Measurements from ENCODE around the gene TLE5.

The TLE5 gene

DNA sequence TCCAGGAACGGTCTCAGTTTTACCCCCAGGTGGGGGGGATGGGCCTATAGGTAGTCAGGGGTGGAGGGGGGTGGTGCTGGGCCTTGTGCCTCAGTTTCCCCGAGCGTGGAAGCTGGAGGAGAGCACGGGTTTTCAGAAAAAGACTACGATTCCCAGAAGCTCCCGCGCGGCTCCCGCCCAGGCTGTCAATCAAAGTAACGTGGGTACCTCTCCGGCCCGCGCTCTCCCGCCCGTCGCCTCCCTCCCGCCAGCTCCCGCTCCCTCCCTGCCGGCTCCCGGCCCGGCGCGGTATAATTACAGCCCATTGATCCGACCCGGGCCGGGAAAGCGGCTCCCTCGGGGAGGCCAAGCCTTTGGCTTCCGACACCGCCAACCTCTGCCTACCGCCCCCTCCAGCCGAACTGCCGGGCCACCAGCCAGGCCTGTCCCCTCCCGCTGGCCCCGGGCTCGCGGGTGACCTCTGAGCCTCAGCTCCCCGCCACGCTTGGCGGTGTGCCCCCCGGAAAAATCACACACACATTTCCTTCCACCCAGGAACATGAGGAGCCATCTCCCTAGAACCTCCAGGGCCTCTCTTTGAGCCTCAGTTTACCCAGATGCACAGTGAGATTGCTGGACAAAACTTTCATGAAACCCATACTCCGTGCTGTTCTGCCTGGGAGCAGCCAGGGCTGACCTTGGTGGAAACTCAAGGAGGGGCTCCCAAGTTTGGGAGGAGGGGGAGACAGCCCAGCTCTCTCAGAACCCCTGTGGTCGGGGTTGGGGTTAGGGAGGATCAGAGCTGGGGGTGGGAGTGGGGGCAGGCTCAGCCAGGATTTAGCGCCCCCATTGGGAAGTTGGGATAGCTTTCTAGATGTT lies 25.9 kb downstream of the TLE5 start:
- TF ChIP-seq, protein P1, sequence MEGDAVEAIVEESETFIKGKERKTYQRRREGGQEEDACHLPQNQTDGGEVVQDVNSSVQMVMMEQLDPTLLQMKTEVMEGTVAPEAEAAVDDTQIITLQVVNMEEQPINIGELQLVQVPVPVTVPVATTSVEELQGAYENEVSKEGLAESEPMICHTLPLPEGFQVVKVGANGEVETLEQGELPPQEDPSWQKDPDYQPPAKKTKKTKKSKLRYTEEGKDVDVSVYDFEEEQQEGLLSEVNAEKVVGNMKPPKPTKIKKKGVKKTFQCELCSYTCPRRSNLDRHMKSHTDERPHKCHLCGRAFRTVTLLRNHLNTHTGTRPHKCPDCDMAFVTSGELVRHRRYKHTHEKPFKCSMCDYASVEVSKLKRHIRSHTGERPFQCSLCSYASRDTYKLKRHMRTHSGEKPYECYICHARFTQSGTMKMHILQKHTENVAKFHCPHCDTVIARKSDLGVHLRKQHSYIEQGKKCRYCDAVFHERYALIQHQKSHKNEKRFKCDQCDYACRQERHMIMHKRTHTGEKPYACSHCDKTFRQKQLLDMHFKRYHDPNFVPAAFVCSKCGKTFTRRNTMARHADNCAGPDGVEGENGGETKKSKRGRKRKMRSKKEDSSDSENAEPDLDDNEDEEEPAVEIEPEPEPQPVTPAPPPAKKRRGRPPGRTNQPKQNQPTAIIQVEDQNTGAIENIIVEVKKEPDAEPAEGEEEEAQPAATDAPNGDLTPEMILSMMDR (IDR thresholded peaks at IDR 0.05): peak; percentile 6
- H3K9ac ChIP-seq: no peak overlapping the region
- H3K9me3 ChIP-seq (ENCODE audit: control insufficient read depth, low read length): no peaks in the 10 kb centered on the region
- H3K27me3 ChIP-seq (ENCODE audit: control insufficient read depth, insufficient read depth, low read length): no peaks in the 10 kb centered on the region
- H2AFZ ChIP-seq: peak overlapping the region; percentile 96
- H3K36me3 ChIP-seq (ENCODE audit: control insufficient read depth, insufficient read depth, low read length): no peaks in the 10 kb centered on the region
- H3K4me1 ChIP-seq: peaks cover 16% of the 10 kb centered on the region
- H3K27ac ChIP-seq: peak overlapping the region; percentile 92
- H3K4me3 ChIP-seq (ENCODE audit: low read depth, low read length): peak overlapping the region; percentile 64
- H3K79me2 ChIP-seq: no peaks in the 10 kb centered on the region
- peak overlapping the region; percentile 71 for H3K4me2 ChIP-seq (ENCODE audit: low read length)

DNA sequence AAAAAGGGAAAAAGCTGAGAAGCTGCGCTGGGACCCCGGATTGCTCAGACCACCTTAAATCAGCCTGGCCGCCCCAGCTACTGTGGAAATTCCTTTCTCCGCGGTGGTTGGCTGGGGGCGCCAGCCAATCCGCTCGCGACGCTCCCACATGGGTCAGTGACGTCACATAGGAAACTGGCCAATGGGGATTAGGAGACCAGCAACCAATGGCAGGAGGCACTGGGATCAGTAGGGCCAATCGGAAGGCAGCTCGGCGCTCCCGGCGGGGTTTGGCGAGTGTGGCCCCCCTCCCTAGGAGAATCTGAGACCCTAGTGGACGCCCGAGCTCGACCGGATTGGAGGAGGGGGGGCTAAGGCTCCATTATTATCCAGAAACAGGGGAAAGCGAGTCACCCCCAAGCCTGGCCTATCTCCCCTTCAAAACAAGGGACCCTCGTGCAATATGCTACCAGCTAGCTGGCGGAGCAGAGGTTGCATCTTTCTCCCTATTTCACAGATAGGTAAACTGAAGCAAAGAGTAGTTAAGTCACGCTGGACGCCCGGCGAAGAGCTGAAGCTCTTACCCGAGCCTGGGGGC lies 26.7 kb downstream of the TLE5 start:
- Histone ChIP-seq H3K27me3 (ENCODE audit: control insufficient read depth, insufficient read depth, low read length) (no peaks in the 10 kb centered on the region), H3K36me3 (ENCODE audit: control insufficient read depth, insufficient read depth, low read length) (no peaks in the 10 kb centered on the region), H3K4me3 (ENCODE audit: low read depth, low read length) (peak overlapping the region; percentile 64), H3K9me3 (ENCODE audit: control insufficient read depth, low read length) (no peaks in the 10 kb centered on the region), H2AFZ (peak overlapping the region; percentile 96), H3K79me2 (no peaks in the 10 kb centered on the region), H3K4me1 (peaks cover 14% of the 10 kb centered on the region), H3K27ac (peak overlapping the region; percentile 92), H3K4me2 (ENCODE audit: low read length) (peak overlapping the region; percentile 87), H3K9ac (no peak overlapping the region)
- TF ChIP-seq, protein P1 (IDR thresholded peaks at IDR 0.05): no peak

DNA sequence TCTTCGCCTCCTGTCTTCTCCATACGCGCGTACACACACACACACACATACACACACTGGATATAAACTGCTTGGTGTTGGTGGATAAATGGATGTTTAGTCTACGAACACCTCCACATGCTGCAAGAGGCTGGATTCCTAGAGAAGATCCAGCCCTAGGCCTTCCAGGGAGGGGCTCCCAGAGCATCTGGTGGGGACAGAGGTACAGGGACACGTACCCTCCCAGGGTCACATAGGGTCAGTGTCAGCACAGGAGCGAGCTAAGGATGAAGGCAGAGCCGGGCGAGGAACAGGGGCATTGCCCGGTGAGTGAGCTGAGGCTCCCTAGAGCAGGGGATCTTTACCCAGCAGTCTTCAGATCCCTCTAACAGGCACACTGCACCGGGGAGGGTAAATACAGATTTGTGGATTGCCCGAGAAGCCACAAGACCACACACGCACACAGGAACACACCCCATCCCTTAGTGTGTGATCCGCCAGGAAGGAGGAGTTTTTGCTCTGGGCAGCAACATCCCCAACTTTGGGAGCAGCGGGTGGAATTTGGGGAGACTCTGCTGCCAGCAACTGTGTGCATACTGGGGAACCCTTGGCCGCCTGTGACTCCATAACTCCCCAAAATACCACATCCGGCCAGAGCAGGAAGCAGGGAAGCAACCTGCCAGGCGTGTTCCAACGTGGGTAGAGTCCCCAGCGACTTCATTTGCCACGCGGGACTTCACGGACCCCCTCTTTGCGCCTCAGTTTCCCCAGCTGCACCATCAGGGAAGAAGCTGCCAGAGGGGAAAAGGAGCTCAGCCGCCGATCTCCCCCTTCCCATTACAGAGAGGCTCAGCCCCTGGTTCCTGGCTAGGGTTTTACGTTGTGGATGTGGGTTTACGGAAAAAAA lies 27.4 kb downstream of the TLE5 start:
- Histone ChIP-seq H3K36me3 (ENCODE audit: control insufficient read depth, insufficient read depth, low read length) (no peaks in the 10 kb centered on the region), H3K9me3 (ENCODE audit: control insufficient read depth, low read length) (no peaks in the 10 kb centered on the region), H3K4me2 (ENCODE audit: low read length) (peak overlapping the region; percentile 87), H3K4me1 (peaks cover 17% of the 10 kb centered on the region), H3K27me3 (ENCODE audit: control insufficient read depth, insufficient read depth, low read length) (no peaks in the 10 kb centered on the region), H3K4me3 (ENCODE audit: low read depth, low read length) (peak overlapping the region; percentile 59), H3K27ac (peak overlapping the region; percentile 92), H3K79me2 (no peaks in the 10 kb centered on the region), H3K9ac (no peak overlapping the region), H2AFZ (peak overlapping the region; percentile 63)
- TF ChIP-seq, protein P1 (IDR thresholded peaks at IDR 0.05): no peak

DNA sequence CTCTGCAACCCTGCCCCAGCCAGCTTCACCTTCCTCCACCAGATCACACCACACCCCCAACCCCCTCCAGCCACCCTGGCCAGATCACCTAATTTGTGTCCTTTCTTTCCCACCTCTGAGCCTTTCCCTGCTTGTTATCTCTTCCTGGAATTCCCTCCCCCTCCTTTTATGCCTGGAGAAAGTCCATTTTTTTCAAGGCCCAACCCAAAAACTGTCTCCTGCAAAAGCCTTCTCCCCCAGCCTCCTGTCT lies 28.0 kb downstream of the TLE5 start:
- TF ChIP-seq, protein P1 (IDR thresholded peaks at IDR 0.05): no peak
- Histone ChIP-seq H3K4me2 (ENCODE audit: low read length) (peak overlapping the region; percentile 87), H3K27me3 (ENCODE audit: control insufficient read depth, insufficient read depth, low read length) (no peaks in the 10 kb centered on the region), H2AFZ (peak overlapping the region; percentile 63), H3K4me1 (peaks cover 17% of the 10 kb centered on the region), H3K27ac (peak overlapping the region; percentile 92), H3K79me2 (no peaks in the 10 kb centered on the region), H3K4me3 (ENCODE audit: low read depth, low read length) (no peak overlapping the region), H3K9ac (no peak overlapping the region), H3K9me3 (ENCODE audit: control insufficient read depth, low read length) (no peaks in the 10 kb centered on the region), H3K36me3 (ENCODE audit: control insufficient read depth, insufficient read depth, low read length) (no peaks in the 10 kb centered on the region)

Data from parathyroid adenoma (tissue), 2 donors.